ENCODE results near the gene SLC16A7.

The SLC16A7 gene

GRCh38 chr12:59624732-59625460 lies 29.1 kb downstream of the SLC16A7 start:
- no peak for DNase-seq

GRCh38 chr12:59626382-59626781 lies 30.6 kb downstream of the SLC16A7 start:
- DNase-seq, result no peak

- DNase-seq, result no peak
Observed at GRCh38 chr12:59627582-59627981, 31.8 kb downstream of the SLC16A7 start.

- DNase-seq, result no peak
Observed at GRCh38 chr12:59629890-59630289, 34.1 kb downstream of the SLC16A7 start.

GRCh38 chr12:59632408-59632807 lies 36.6 kb downstream of the SLC16A7 start:
- no peak for DNase-seq

GRCh38 chr12:59634254-59634653 lies 38.4 kb downstream of the SLC16A7 start:
- no peak for DNase-seq

- DNase-seq, result no peak
Observed at GRCh38 chr12:59636945-59637691, 41.3 kb downstream of the SLC16A7 start.

GRCh38 chr12:59637692-59638070 lies 41.9 kb downstream of the SLC16A7 start:
- no peak for DNase-seq

GRCh38 chr12:59643550-59643949 lies 47.7 kb downstream of the SLC16A7 start:
- DNase-seq, result no peak

GRCh38 chr12:59645242-59645641 lies 49.4 kb downstream of the SLC16A7 start:
- no peak for DNase-seq

GRCh38 chr12:59646636-59647035 lies 50.8 kb downstream of the SLC16A7 start:
- no peak for DNase-seq

- no peak for DNase-seq
Observed at GRCh38 chr12:59649203-59649602, 53.4 kb downstream of the SLC16A7 start.

GRCh38 chr12:59650588-59651228 lies 54.9 kb downstream of the SLC16A7 start:
- DNase-seq, result no peak

GRCh38 chr12:59651229-59651920 lies 55.5 kb downstream of the SLC16A7 start:
- no peak for DNase-seq

- DNase-seq, result no peak
Observed at GRCh38 chr12:59652130-59652529, 56.3 kb downstream of the SLC16A7 start.

- no peak for DNase-seq
Observed at GRCh38 chr12:59654061-59654460, 58.2 kb downstream of the SLC16A7 start.

- no peak for DNase-seq
Observed at GRCh38 chr12:59657266-59657665, 61.4 kb downstream of the SLC16A7 start.

GRCh38 chr12:59657711-59658110 lies 61.9 kb downstream of the SLC16A7 start:
- DNase-seq, result no peak

- no peak for DNase-seq
Observed at GRCh38 chr12:59660148-59660547, 64.3 kb downstream of the SLC16A7 start.

- no peak for DNase-seq
Observed at GRCh38 chr12:59660921-59661597, 65.2 kb downstream of the SLC16A7 start.

- no peak for DNase-seq
Observed at GRCh38 chr12:59664495-59664894, 68.7 kb downstream of the SLC16A7 start.

GRCh38 chr12:59665701-59666100 lies 69.9 kb downstream of the SLC16A7 start:
- DNase-seq, result no peak

- no peak for DNase-seq
Observed at GRCh38 chr12:59668674-59669073, 72.8 kb downstream of the SLC16A7 start.
